Frontal cortex (tissue), 4 donors: ENCODE measurements around the gene SSPN. TPM values are rescaled to one million over a fixed set of nuclear protein-coding genes. Genes with fewer than 3 reads are reported as not detected.

Source experiments
- DNase-seq, 2 donors: peaks; one replicate each; pipeline ENCODE4 v3.0.0; 2012; ENCODE audit warnings: low spot score in 2 of 2
- FAIRE-seq: peaks from 2 replicates; lab custom pipeline; 2012; peaks lifted over from hg19 to GRCh38; lab: Jason Lieb, UNC
- total RNA-seq: library from RNA; depleted of rRNA; stranded (reverse); fragments of >200 nt; gene quantifications from one replicate; pipeline ENCODE4 v1.2.3, GENCODE V29; 2014
- donor health status: control.
- donor health status: control.
- donor health status: control.

SSPN gene
- total RNA-seq, 1 donor from 2014 or later = 4.1 TPM

DNA sequence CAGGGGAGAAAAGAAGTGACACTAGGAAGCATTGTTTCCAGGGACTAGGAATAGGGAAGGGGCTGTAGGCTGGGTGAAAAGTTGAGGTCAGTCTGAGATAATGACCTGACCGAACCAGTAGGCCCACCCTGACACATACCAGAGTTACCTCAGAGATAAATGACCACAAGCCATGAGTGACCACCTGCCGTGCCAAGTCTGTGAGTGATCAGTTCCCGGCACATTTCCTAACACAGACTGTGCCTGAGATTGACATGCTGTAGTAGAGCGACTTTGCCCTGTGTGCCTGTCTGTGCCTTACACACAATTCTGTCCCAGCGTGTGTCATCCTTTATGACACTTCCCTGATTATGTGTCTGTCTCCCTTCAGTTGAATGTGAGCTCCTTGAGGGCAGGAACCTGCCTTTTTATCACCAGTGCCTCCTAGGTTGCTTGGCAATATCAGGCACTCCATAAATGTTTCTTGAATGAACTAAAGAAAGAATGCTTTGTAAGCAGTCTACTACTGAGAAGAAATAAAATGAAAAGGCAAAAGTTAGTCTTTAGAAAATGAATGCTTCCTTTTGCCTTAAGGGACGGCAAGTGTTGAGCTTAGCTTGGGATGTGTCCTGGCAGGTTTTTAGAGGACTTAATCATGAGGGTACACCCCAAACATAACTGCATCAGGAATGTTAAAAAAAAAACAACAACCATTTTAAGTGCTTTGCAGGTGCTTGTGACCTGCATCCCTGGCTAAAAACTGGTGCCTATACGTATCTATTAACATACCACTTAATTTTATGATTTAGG, 9.6 kb upstream of the SSPN start:
- FAIRE-seq (no peak), DNase-seq (no peak)

DNA sequence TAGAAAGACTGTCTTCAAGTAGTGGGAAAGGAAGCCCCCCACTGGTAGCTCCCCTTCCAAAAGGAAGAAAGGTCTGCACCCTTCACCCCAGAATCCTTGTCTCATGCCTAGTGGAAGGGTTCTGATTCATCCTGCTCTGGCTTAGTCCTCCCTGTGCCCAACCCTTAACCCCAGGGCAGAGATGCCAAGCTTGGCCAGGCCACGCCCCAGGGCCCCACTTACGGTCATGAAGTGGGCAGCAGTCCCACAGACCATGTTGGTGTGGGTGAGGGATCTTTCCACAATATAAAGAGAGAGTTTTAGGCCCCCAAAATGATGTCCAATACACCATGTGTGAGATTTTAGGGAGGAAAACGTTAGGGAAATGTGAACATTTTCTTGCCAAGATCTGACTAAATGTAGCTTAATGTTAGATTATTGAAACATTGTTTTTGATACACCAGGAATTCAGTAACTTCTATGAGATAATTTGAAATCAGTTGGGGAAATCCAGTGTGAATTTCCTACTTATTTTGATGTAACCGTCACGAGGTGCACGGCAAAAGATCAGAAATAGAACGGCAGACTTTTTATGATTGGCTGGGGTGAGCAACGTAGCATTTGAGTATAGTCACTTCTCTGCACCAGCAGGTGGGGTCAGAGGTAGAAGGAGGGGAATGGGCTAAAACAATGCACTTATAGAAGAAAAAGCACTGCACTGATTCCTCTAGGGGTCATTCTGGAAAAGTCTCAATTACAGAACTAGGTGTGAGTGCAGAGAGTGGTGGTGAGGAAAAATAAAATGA, 8.2 kb upstream of the SSPN start:
- FAIRE-seq (no peak), DNase-seq (no peak)

DNA sequence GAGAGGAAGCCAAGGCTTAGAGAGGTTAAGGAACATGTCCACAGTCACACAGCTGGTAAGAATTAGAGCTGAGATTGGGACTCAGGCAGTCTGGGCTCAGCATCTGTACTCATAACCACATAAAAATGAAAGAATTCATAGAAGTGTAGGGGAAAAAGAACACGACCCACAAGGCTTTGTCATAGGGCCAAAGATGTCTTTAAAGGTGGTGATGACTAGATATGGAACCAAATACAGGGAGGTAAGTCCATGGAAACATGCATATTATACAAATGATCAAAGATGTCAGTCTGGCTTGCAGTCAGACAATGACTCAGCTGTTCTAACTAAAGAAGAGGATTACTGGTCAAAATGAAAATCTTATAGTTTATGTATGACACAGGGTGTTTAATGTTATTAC, 7.2 kb upstream of the SSPN start:
- FAIRE-seq (no peak), DNase-seq (no peak)

DNA sequence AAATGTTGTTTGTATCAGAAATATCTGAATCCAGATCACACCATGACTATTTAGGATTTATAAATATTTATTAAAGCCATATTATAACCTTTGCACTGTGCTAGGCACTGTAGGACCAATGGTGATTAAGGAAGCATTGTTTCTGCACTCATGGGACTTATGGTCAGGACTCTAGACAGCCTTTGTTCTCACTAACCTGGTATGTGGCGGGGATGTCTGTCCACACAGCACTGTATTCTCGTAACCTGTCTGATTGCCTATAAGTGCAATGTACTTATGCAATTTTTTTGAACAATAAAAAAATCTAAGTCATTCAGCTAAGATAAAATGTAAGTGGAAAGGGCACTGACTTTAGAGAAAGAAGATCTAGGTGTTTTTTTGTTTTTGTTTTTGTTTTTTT, 6.7 kb upstream of the SSPN start:
- DNase-seq (no peak), FAIRE-seq (no peak)

DNA sequence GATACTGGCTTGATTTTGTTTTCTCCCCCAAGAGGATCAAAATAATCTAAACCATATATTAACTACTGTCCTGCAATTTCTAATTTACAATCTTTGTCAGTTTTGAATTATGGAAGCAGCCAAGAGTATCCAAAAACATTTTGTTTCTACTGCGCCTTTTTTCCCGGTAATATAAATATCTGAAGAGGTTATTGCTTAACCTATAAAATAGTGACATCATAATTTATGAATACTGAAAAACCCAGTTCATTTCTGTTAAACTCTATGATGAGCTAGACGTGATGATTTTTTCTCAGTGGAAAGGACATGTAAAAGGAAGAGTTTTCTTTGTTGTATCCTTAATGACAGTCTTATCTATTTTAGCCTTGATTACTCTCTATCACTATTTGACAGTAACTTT, 3.2 kb upstream of the SSPN start:
- FAIRE-seq (no peak), DNase-seq (no peak)

DNA sequence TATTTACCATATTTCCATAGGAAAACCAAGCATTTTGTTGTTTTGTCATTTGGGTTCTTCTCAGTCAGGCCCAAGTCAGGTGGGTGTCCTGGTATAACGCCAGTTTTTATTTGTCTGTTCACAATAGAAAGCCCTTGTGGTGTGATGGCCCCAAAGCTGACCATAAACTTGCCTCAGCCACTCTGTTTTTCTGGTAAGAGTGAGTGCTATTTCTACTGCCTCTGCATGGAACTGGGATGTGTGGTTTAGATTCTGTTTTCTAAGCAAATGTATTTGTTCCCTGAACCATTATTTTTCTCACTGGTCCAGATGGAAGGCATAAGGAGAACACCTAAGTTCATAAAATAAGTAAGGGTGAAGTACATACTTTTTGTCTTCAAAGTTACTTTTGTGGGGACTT, 1.8 kb upstream of the SSPN start:
- no peak for DNase-seq
- FAIRE-seq = no peak

DNA sequence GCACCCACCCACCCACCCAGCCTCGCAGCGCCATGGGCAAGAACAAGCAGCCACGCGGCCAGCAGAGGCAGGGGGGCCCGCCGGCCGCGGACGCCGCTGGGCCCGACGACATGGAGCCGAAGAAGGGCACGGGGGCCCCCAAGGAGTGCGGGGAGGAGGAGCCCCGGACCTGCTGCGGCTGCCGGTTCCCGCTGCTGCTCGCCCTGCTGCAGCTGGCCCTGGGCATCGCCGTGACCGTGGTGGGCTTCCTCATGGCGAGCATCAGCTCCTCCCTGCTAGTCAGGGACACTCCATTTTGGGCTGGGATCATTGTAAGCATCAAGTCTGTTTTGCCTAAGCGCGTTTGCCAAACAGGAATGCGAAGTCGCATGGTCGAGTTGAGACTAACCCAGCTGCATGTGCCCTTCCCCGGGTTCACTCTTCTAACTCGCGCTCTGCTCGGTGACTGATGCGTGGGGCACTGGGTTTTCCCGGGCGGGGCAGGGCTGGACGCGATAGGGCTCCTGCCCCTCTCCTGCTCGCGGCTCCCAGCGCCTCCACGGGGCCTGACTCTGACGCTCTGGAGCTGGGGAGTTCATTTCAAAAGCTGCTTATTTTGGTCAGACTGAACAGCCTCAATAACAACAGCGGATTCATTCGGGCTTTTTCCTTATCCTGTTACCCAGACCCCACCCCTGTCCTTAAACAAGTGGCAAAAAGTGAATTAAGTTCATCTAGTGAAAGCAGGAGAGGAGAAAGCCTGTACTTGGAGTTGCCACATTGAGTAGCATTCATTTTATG, 458 bp downstream of the SSPN start:
- FAIRE-seq (no peak), DNase-seq (peak; percentile 30 to 44)

DNA sequence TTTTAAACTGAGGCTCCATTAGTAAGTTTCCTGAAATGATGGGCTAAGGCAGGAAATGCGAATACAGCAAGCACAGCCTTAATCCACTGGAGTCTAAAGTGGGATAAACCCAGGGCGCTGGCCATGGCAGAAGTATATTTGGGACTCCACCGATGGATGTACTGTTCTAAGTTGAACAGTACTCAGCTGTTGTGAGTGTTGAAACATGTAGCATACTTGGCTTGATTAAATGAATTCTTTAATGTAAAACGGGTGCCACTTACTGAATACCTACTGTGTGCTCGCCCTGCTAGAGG, 996 bp downstream of the SSPN start:
- FAIRE-seq (no peak), DNase-seq (no peak)

DNA sequence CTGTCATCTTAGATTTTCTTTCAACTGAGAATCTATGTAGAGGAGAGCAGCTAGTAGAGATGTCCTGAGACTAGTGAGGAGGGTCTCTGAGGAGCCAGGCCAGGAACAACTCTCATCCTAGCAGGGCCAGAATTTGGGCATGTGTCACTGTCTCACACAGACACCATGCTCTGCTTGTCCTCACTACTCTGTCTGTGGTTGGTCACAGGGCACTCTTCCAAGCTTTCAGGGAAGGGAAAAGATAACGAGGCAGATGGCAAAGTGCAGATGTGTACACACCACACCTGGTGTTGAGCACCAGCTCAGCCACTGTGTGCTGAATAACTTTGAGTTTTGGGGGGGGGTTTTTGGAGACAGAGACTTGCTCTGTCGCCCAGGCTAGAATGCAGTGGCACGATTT, 2.5 kb downstream of the SSPN start:
- DNase-seq (no peak), FAIRE-seq (no peak)

DNA sequence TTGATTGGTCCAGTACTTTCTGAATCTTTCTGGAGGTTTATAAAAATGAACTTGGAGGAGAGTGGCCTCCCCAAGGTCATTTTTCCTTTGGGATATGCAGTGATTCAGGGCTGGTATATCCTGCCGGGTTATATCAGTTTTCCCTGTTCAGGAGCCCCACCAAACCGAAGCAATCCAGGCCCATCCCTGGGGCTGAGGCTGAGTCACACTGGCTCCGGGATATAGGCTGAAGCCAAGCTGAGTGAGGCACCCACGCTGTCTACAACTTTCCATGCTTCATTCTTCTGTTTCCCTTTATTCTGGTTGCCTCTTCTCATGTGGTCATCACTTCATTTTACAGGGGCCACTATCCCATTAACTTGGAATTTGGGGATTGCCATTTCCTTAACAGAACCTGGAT, 3.4 kb downstream of the SSPN start:
- DNase-seq = no peak

DNA sequence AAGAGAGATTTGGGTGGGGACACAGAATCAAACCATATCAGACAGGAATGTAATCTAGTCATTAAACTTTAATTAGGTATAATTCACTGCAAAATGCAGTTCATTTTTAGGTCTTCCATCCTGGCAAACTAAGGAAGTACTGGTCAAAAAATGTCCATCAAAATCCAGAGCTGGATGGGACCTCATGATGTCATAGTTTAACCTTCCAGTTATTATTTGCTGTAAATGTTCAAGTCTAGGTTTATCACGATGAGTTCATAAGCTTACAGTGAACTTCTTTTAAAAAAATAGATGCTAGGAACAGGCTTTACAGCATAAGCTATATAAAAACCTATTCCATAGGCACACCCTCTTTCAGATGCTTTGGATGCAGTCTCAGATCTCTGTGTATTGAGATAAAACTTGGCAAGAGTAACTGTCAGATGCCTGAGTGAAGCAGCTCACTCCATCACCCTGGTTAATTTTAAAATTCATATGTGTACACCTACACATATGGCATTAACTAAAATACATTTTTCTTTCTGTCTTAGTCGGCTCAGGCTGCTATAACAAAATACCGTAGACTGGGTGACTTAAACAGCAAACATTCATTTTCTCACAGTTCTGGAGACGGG, 7.9 kb downstream of the SSPN start:
- no peak for DNase-seq
- FAIRE-seq = no peak

More for the DNA sequence above, 3.4 kb downstream of the SSPN start:
- FAIRE-seq = no peak

DNA sequence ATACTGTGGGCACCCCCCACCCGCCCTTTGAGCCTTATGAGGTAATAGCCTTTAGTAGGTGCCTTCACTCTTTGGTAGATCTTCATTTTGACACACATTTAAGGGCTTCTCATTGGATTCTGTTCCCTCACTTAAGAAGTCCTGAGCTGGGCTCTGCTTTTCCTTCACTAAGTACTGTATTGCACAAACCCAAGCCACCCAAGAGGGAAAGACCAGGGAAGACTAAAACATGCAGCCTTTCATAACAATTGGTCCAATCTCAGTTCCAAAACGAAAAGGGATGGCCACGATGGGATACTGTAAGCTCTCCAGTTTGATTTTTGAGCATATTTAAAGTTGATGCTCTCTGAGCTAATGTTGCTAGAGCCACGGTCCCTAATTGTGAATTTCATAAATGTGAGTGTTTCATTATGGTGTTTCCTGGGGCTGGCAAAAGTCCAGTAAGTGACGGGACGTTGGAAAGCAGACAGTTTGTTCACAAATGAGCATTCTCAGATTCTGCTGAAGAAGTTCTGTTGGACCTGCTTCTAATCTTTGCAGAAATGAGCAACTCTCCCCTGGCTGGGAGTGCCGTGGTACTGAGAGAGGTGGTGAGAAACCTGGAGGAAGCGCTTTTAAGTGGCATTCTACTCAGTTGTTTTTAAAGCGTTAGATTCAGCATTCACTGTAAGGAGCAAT, 9.4 kb downstream of the SSPN start:
- no peak for FAIRE-seq
- no peak for DNase-seq

DNA sequence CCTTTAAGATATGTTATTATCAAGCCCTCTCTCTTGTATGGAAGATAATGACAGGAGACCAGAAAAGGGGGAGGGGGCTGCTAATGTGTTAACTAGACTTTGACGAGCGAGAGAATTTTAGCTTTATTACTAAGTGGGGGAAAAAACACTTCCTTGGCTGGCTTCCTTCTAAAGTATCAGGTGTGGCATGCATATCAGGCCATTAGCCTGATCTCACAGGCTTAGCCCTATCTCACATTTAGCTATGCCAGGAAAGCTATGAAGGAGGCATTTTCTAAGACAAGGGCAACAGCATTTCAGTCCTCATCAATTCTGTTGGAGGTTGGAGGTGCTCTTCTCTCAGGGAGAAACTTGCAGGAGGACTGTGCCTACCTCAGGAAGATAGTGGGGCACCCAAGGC, 9.9 kb downstream of the SSPN start:
- DNase-seq (no peak), FAIRE-seq (no peak)

DNA sequence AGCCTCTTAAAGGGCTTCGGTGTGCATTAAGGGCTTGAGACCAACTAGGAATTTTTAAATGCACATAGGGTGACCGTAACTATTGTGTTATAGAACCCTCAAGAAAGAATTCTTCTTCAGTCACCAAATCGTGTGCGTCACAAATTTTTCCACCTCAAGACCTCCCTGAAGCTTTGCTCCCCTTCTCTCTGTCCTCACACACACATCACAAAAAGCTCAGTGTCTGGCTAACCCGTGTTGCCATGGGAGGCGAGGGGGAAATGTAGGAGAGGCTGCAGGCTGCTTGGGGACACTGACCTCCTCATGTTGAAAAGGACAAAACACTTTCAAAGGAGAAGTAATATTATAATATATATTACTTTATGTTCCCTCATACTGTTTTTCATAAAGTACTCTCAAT, 10.6 kb downstream of the SSPN start:
- DNase-seq = no peak
- FAIRE-seq = no peak

DNA sequence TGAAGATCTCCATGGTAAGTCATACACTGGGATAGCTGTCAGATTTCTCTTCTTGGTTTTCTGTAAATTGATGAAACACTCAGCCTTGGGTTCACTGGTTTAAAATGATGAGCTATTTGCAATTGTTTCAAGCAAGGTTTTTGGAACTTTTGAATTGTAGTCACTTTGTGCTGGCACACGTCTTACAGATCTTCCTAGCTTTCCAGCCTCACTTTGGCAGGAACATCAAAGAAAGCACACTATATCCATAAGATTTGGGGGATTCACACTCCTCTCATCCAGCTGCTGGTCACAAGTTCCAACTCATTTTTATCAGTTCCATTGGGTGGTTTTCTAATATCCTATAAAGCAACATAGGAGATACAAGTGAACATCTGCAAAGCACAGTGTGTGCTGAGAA, 16.0 kb downstream of the SSPN start:
- FAIRE-seq (no peak), DNase-seq (no peak)

DNA sequence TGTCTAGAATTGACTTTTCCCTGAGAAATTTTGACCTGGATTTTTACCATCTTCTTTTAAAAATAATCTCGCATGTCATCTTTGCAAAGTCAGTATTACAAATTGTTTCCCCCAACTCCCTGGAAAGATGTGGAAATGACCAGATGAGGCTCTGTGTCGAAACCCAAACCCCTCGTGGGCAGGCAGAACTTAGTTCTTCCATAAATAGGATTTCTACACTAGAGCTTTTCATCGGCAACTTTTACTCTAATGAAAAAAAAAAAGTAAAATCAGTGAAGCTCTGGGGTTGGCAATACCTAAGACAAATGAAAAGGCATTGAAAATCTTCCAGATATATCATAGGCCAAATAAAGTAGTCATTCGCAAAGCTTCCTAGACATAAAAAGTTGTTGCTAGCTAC, 17.0 kb downstream of the SSPN start:
- DNase-seq (no peak), FAIRE-seq (no peak)

DNA sequence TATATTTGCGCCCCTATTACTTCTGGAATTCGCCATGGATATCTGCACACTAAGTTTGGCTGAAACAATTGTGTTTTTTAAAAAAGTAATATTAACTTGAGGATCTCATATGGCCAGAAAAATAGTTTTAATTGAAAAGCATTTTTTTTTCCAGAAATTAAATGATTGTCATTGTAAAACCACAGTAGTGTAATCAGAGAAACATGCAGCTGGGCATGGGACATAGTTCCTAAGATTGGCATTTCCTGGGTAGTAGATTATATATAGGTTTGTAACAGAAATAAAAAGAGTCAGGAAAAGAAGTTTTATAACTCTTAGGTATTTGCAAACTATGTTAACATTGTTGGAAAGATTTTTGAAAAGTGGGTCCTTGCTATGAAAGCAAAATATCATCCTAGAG, 17.6 kb downstream of the SSPN start:
- DNase-seq = no peak
- no peak for FAIRE-seq

DNA sequence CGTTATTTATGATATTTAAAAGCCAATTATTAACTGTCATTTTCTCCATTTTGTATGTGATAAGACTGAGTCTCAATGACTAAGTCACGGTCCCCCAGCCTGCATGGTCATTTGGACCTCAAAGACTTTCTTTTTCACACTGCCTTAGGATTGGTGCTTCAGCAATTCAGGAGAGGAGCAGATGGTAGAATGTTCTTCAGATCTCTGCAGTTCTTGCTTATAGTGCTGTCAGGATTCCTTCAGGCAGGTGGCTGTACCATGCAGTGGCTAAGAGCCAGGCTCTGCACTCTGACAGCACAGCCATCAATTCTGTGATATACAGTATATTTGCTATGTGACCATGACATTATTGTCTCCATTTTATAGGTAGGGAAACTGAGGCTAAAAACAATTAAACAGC, 18.7 kb downstream of the SSPN start:
- no peak for FAIRE-seq
- DNase-seq = no peak

DNA sequence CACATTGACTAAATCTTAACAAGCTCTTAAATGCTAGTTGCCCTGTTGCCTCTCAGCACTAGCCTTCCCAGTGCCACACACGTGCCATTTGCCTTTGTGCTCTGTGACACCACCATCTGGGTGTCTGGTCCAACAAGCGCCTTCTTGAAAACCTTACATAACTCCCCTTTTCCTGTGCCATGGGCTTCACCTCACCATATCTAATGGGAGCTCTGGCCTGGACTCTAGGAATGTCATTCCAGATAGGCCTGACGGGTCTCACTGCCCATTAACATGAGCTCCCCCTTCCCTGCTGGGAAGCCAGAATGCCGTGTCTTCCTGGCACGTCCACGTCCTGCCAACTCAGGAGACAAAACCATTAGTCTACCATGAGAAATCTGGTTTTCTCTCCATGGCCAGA, 24.4 kb downstream of the SSPN start:
- FAIRE-seq (no peak), DNase-seq (no peak)

DNA sequence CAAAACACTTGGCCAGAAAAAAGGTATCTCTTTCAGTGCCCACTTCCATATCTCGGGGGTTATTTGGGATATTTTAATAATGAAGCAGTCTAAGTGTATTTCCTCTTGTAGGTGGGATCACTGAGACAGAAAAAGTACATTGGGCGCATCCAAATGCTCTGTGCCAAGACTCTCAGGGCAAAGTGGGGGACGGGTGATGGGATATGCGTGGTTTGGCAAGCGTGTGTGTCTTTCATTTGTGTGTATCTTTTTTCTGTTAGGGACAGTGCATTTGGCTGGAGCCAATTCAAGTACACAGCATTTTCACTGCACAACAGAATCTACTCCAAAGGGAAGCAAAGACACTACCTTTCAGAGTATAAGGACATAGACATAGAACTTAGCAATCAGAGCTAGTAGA, 29.3 kb downstream of the SSPN start:
- DNase-seq (no peak), FAIRE-seq (no peak)
